Mammary epithelial cell (primary cell): ENCODE data around the gene GRIN2B.

Experiments
- EZH2 ChIP-seq: IDR thresholded peaks from 2 replicates; pipeline ENCODE4 v1.6.1; 2012; ENCODE audit warnings: low read length, inconsistent platforms, borderline replicate concordance
- TF ChIP-seq, protein P1 (sequence below), 2 donors: IDR thresholded peaks in 1 of 2; conservative IDR thresholded peaks in 1 of 2; 2 replicates each; pipeline ENCODE4 v1.5.1; 2011 to 2012; ENCODE audit warnings: inconsistent platforms in 2 of 2, low read length in 2 of 2, mild to moderate bottlenecking in 2 of 2, control low read depth in 1 of 2, low read depth in 1 of 2; ENCODE audit not compliant: insufficient read depth in 1 of 2; ENCODE audit errors: extremely low read depth in 1 of 2

DNA sequence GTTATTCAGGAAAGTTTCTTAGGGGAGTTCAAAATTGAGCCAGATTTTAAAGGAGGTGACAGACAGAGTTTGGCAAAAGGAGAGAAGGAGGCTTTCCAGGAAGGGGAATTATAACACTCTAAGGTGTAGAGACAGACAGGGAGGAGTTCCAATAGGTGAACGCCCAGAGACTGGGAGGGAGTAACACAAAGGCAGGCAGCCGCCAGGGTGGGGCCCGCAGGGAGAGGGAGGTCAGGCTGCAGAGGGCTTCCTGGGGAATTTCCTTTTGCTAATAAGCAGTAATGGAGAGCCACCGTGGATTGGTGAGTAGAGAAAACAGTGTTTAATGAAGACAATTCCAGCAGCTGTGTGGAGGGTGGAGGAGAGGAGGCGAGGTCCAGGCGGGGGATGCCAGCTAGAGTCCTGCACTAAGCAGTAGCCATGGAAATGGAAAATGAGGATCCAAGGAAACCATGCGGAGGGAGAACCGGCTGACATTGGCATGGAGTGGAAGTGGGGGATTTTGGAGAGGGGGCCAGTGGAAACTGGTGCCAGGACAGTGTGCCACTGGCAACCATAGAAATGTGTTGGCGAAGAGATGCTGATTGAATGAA lies 22.2 kb downstream of the GRIN2B start:
- TF ChIP-seq, protein P1, sequence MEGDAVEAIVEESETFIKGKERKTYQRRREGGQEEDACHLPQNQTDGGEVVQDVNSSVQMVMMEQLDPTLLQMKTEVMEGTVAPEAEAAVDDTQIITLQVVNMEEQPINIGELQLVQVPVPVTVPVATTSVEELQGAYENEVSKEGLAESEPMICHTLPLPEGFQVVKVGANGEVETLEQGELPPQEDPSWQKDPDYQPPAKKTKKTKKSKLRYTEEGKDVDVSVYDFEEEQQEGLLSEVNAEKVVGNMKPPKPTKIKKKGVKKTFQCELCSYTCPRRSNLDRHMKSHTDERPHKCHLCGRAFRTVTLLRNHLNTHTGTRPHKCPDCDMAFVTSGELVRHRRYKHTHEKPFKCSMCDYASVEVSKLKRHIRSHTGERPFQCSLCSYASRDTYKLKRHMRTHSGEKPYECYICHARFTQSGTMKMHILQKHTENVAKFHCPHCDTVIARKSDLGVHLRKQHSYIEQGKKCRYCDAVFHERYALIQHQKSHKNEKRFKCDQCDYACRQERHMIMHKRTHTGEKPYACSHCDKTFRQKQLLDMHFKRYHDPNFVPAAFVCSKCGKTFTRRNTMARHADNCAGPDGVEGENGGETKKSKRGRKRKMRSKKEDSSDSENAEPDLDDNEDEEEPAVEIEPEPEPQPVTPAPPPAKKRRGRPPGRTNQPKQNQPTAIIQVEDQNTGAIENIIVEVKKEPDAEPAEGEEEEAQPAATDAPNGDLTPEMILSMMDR (conservative IDR thresholded peaks at IDR 0.05 in 1 of 2, IDR thresholded peaks at IDR 0.05 in 1 of 2; ENCODE audit: extremely low read depth in 1 of 2, insufficient read depth in 1 of 2, low read depth in 1 of 2, low read length in 2 of 2) = no peak
- no peak for TF ChIP-seq EZH2
